NCI-H1105 treated with DMSO at 0.1 percent for 48 hours (cell line): ENCODE measurements around the gene PCDHGA1.
"Not testable (repeated sequence)": the region's sequence is repeated elsewhere in the genome, so short reads cannot be mapped to it uniquely, and the experiment has no call there.

ENCODE experiments used
- DNase-seq: peaks from one replicate; lab custom pipeline; 2025; lab: John Stamatoyannopoulos, UW

The PCDHGA1 gene

GRCh38 chr5:141383345-141383744 is 53.0 kb downstream of the PCDHGA1 start:
- no peak for DNase-seq

- DNase-seq: no peak
Observed at GRCh38 chr5:141384471-141385267, 54.4 kb downstream of the PCDHGA1 start.

GRCh38 chr5:141387557-141388311 is 57.4 kb downstream of the PCDHGA1 start, which contains the start of gene PCDHGB4:
Gene PCDHGB4, plus strand, starts transcription at chr5:141387698. Its CDS starts 187 bp downstream, at chr5:141387885.
- DNase-seq: not testable (repeated sequence)

DNA sequence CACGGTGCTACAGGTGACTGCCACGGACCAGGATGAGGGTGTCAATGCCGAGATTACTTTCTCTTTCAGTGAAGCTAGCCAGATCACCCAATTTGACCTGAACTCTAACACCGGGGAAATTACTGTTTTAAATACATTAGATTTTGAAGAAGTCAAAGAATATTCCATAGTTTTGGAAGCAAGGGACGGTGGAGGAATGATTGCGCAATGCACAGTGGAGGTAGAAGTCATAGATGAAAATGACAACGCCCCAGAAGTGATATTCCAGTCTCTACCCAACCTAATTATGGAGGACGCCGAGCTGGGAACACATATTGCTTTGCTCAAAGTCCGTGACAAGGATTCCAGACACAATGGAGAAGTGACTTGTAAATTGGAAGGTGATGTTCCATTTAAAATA is 58.3 kb downstream of the PCDHGA1 start:
- DNase-seq: no peak

GRCh38 chr5:141389153-141390042 is 59.1 kb downstream of the PCDHGA1 start:
- DNase-seq: no peak

DNA sequence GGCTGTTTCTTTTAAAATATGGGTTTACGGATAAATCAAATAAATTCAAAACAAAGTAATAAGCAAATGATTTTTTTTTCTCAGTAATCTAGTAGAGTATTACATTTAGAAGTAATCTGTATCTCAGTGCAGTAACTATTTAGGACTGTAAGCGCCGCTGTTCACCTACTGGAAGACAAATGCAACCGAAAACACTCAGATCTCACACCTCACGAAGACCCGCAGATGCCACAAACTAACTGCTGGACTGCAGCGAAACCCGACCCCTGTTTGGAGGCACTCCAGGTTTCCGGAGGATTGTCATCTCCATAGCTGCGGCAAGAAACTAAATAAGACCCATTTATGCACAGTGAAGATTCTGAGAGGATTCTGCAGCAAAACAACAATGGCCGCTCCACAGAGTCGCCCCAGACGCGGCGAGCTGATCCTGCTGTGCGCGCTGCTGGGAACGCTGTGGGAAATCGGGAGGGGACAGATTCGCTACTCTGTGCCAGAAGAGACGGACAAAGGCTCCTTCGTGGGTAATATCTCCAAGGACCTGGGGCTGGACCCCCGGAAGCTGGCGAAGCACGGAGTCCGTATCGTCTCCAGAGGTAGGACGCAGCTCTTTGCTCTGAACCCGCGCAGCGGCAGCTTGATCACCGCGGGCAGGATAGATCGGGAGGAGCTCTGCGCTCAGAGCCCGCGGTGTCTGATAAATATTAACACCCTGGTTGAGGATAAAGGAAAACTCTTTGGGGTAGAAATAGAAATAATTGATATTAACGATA is 62.3 kb downstream of the PCDHGA1 start, which contains the start of gene PCDHGA8:
PCDHGA8 (plus strand) TSS at position 205 of the 770 bp plus-strand sequence; CDS start at position 386, 181 bp downstream.
- no peak for DNase-seq

DNA sequence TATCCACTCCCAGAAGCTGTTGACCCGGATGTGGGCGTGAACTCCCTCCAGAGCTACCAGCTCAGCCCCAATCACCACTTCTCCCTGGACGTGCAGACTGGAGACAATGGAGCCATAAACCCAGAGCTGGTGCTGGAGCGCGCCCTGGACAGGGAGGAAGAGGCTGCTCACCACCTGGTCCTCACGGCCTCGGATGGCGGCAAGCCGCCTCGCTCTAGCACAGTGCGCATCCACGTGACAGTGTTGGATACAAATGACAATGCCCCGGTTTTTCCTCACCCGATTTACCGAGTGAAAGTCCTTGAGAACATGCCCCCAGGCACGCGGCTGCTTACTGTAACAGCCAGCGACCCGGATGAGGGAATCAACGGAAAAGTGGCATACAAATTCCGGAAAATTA is 63.0 kb downstream of the PCDHGA1 start:
- DNase-seq: no peak

GRCh38 chr5:141394401-141395187 is 64.3 kb downstream of the PCDHGA1 start:
- DNase-seq: not testable (repeated sequence)

DNA sequence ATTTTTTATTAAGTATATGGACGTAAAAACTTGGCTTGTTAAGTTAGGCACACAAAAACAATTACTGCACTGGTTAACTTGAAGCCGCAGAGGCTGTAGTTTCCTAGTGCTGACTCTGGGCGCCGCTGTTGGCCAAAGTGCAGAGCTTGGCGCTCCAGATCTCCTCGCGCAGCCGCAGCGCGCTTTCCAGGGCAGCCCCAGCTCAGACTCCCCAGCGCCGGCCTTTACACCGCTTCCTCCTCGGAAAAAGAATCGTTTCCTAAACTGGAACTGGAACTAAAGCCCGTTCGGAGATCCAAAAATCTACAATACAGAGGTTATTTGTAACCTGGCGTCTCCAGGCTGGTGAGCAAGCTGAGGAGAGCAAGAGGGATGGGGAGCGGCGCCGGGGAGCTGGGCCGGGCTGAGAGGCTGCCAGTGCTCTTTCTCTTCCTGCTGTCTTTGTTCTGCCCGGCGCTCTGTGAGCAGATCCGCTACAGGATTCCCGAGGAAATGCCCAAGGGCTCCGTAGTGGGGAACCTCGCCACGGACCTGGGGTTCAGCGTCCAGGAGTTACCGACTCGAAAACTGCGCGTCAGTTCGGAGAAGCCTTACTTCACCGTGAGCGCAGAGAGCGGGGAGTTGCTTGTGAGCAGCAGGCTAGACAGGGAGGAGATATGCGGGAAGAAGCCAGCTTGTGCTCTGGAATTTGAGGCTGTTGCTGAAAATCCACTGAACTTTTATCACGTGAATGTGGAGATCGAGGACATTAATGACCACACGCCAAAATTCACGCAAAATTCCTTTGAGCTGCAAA is 67.6 kb downstream of the PCDHGA1 start, which contains the start of gene PCDHGB5:
PCDHGB5 (plus strand) TSS at position 192 of the 796 bp plus-strand sequence; CDS start at position 373, 181 bp downstream.
- not testable (repeated sequence) for DNase-seq

DNA sequence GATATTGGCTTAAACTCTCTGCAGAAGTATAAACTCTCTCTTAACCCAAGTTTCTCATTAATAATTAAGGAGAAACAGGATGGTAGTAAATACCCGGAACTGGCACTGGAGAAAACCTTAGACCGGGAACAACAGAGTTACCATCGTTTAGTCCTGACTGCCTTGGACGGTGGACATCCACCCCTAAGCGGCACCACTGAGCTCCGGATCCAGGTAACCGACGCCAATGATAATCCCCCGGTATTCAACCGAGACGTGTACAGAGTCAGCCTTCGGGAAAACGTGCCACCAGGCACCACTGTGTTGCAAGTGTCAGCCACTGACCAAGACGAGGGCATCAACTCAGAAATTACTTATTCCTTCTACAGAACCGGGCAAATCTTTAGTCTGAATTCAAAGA is 68.3 kb downstream of the PCDHGA1 start:
- DNase-seq: no peak

DNA sequence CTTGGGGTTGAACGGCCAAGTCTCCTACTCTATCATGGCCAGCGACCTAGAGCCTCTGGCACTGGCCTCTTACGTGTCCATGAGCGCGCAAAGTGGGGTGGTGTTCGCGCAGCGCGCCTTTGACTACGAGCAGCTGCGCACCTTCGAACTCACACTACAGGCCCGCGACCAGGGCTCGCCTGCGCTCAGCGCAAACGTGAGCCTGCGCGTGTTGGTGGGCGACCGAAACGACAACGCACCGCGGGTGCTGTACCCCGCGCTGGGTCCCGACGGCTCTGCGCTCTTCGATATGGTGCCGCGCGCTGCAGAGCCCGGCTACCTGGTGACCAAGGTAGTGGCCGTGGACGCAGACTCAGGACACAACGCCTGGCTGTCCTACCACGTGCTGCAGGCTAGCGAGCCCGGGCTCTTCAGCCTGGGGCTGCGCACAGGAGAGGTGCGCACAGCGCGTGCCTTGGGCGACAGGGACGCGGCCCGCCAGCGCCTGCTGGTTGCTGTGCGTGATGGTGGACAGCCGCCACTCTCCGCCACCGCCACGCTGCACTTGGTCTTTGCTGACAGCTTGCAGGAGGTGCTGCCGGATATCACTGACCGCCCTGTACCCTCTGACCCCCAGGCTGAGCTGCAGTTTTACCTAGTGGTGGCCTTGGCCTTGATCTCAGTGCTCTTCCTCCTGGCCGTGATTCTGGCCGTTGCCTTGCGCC is 69.4 kb downstream of the PCDHGA1 start:
- DNase-seq: no peak

GRCh38 chr5:141402553-141403243 is 72.4 kb downstream of the PCDHGA1 start, which contains the start of gene PCDHGA9:
Gene PCDHGA9, plus strand, starts transcription at chr5:141402778. Its CDS starts 175 bp downstream, at chr5:141402953.
- no peak for DNase-seq

DNA sequence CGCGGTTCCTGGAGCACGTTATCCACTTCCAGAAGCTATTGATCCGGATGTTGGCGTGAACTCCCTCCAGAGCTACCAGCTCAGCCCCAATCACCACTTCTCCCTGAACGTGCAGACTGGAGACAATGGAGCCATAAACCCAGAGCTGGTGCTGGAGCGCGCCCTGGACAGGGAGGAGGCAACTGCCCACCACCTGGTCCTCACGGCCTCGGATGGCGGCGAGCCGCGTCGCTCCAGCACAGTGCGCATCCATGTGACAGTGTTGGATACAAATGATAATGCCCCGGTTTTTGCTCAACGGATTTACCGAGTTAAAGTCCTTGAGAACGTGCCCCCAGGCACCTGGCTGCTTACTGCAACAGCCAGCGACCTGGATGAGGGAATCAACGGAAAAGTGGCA is 73.1 kb downstream of the PCDHGA1 start:
- no peak for DNase-seq

DNA sequence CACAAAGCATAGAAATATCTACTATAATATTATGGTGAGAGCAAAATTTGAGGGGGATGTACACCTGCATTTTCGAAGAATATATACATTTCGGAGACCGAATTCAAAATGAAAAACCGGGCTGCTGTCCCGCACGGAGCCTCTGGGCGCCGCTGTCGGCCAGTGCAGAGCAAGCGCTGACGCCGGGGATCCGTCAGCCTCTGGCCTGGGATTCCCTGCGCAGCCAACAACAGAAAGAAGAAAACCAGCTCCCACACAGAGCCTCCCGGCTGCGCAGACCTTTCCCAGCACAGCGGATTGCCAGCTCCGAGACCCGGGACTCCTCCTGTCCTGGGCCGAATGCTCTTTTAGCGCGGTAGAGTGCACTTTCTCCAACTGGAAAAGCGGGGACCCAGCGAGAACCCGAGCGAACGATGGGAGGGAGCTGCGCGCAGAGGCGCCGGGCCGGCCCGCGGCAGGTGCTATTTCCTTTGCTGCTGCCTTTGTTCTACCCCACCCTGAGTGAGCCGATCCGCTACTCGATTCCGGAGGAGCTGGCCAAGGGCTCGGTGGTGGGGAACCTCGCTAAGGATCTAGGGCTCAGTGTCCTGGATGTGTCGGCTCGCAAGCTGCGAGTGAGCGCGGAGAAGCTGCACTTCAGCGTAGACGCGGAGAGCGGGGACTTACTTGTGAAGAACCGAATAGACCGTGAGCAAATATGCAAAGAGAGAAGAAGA is 77.6 kb downstream of the PCDHGA1 start, which contains the start of gene PCDHGB6:
PCDHGB6 (plus strand) TSS at position 232 of the 716 bp plus-strand sequence; CDS start at position 414, 182 bp downstream.
- DNase-seq: not testable (repeated sequence)

- DNase-seq: no peak
Observed at GRCh38 chr5:141409598-141410306, 79.4 kb downstream of the PCDHGA1 start.

DNA sequence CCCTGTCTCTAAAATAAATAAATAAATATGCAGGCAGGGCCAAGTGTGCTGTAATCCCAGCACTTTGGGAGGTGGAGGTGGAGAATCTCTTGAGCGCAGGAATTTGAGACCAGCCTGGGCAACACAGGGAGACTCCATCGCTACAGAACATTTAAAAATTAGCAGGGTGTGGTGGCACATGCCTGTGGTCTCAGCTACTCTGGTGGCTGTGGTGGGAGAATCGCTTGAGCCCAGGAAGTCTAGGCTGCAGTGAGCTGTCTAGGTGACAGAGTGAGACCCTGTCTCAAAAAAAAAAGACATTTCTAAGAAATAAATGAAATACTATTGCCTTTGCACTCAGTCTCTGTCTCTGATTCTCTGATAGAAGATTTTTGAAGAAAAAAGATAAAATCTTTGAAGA is 81.3 kb downstream of the PCDHGA1 start:
- DNase-seq: no peak
